HG03196 (cell line): ENCODE data around the gene ZFX.
A peak's percentile ranks its signal among the peaks of the same experiment; 100 is the strongest.
"Not testable (repeated sequence)": the region's sequence is repeated elsewhere in the genome, so short reads cannot be mapped to it uniquely, and the experiment has no call there.

Experiments used
- ATAC-seq: cut with Tn5 transposase; IDR thresholded peaks from one replicate; pipeline ENCODE4 v1.9.1; 2021; ENCODE audit not compliant: unreplicated experiment

Gene ZFX

DNA sequence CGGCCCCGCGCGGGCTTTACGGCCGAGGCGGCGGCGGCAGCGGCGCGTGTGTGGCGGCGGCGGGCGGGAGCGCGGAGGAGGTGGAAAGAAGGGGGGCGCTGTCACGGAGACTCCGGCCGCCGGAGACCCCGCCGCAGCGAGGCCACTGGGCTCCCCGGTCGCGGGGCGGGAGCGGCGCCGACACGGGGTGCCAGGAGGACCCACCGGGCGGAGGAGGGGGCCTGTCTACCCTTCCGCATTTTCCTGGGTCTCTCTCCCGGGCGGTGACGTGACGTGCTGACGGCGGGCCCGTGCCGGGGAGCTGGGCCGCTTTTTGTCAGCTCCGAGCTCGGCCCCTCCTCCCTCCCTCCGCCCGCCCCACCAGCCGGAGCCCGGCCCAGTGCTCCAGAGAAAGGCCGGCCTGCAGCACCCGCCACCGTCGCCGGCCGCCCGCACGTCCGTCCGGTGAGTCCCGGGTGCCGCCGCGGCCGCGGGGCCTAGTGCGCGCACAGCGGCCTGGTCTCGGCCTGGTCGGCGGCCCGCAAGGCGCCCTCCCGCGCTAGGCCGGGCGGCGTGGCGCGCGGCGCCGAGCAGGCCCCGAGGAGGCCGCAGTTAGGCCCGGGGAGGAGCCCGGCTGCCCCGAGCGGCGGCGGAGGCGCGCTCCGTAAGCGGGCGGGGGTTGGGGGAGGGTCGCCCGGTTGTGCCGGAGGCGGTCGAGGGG is at the start of gene ZFX:
TSS of gene ZFX (plus strand) at position 379 of the 700 bp plus-strand sequence. CDS start 23,014 bp downstream, outside the sequence.
- peak; percentile 38 for ATAC-seq

DNA sequence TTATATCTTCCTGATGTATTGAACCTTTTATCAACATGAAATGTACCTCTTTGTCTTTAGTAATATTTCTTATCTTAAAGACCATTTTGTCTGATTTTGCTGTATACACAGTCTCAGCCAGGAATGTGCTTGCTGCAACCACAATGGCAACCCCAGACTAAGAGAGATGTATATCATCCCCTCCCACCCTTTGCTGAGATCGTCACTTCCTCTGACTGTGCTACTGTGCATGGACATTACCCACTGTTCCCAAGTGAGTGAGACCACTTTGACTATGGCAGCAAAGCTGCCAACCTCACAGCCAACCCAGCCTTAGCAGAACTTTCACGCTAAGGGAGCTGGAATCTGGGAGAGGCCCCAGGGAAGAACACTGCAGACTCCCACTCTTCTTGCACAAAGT is 48.8 kb upstream of the ZFX start:
- no peak for ATAC-seq

DNA sequence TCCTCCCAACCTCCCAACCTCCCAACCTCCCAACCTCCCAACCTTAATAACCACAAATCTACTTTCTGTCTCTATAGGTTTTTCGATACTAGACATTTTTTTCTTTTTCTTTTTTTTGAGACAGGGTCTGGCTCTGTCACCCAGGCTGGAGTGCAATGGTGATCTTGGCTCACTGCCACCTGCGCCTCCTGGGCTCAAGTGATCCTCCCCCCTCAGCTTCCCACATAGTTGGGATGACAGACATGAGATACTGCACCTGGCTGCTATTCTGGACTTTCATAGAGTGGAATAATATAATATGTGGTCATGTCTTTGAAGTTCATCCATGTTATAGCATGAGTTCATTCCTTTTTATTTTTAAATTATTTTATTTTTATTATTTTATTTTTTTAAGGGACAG is 39.5 kb upstream of the ZFX start:
- no peak for ATAC-seq

DNA sequence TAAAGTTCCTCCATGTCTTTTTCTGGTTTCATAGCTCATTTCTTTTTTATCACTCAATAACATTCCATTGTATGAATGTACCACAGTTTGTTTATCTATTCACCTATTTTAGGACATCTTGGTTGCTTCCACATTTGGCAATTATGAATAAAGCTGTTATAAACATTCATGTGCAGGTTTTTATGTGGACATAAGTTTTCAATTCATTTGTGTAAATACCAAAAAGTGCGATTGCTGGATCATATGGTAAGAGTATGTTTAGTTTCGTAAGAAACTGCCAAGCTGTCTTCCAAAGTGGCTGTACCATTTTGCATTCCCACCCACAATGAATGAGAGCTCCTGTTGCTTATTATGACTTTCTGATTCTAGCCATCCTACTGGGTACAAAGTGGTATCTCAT is 36.3 kb upstream of the ZFX start:
- no peak for ATAC-seq

DNA sequence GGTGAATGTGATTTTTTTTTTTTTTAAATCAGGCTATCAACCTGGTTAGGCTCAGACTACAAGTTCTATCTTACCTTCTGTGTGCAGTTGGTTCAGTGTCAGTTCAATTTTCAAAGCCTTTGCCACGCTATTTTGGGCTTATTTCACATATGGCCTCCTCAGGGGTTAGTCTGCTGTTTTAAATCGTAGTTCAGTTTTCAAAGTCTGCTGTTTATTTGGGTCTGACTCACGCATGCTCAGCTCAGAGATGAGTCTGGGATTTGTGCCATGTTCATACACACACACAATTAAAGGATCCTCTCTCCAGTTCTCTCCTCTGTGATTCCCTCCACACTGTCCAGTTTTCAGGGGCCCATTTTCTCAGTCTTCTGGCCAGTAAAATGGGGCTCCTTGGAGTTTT is 32.3 kb upstream of the ZFX start:
- no peak for ATAC-seq

DNA sequence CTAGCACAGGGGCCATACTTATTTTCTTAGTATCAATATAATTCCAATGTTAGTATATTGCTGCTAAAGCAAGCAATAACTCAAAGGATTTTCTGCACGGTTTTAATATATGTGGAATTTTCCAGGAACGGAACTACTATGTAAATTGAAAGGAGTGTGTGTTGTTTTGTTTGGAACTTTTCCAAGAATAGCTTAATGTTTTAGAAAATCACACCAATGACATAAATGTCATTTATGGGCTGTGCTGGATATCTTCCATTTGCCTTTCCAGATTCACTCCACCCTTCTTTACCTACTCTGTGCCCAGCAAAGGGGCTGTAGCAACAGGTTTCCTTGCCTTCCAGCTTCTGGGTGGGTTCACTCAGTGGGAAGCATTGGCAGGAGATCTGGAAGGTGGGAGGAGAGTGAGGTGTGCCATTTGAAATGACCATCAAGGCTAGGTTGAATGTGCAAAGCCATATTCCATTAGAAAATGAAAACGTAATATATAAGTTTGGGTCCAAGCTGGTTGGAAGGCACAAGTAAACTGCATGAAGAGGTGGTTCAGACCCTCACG is 25.2 kb upstream of the ZFX start:
- no peak for ATAC-seq

DNA sequence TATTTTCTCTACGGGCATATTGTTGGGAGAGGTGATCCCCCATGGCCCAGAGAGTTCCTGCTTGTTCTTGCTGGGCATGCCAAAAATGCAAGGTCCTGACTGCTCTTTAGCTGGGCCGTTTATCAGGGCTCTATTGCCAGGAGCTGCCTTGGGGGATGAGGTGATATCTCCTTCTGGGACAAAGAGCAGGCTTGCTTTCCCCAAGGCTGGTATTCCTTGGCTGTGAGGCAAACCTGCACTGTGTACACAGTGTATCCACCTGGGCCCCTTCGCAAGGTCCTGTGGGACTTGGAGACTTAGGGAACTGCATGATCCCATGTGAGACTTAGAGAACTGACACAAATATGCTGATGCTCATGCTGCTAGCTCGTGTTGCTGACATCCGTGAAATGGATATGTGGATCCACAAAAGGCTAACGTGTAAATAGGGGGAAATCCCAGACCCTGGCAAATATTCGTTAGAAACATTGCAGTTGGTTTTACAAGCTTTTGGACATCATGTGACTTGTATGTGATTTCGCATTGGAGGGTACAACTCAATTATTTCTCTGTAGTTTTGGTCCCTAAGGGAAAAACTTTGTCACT is 24.4 kb upstream of the ZFX start:
- ATAC-seq: no peak

DNA sequence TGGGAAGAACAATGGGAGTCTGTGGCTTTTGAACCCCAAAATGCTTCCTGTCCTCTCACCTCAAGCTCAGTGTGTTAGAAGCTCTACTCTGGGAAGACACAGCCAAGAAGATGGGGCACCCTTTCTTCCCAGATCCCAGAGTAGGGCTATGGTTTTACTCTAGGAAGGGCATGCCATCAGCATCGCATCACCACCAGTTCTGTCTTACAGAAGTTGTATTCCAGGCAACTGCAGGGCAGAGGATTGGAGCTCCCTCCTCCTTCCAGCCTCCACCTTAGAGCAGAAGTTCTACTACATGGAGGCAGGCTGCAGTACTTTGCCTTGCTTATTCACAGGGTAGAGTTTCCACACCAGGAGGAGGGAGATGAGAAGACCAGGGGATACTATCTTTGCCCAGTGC is 18.1 kb upstream of the ZFX start:
- no peak for ATAC-seq

DNA sequence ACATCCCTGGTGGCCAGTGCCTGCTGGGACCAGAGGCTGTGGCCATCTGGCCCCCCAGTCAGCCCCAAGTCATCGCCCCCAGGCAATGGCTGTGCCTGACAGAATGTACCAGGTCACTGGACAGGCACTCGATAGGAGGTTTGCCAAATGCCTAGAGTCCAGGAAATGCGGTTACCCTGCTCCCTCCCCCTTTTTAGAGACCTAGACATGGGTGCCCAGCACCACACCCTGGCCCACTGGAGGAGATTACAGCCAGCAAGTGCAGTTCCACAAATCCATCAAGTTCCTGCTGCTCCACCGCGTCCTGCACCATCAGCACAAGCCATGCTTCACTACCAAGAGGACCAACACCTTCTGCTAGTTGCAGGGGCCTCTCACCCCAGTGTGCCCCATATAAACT is 16.2 kb upstream of the ZFX start:
- ATAC-seq: no peak

DNA sequence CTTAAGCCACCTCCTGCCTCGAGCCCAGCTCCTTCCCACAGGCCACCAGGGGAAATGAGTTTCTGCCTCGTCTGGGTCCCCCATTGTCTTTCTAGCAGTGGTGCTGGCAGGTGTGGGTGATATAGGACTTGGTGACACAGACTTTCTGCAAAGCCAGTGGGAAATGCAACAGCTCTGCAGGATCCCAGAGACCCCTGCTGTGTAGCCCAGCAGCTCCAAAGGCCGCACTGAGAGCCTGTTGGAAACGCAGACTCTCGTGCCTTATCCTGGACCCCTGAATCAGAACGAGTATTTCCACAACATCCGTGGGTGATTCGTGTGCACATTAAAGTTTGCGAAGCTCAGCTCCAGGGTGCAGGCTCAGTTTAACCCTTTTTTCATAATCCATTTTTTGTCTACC is 13.8 kb upstream of the ZFX start:
- not testable (repeated sequence) for ATAC-seq

DNA sequence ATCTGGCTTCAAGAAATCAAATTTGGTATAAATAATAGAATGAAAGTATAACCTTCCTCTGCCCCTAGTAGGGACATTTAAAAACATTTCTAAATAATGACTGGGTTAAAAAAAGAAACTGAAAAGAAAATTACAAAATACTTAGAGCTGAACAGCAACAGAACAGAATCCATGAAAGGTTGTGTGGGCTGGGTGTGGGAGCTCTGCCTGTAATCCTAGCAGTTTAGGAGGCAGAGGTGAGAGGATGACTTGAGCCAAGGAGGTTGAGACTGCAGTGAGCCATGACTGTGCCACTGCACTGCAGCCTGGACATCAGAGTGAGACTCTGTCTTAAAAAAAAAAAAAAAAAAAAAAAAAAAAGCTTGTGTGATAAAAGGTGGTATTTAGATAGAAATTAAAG is 12.3 kb upstream of the ZFX start:
- ATAC-seq: no peak

DNA sequence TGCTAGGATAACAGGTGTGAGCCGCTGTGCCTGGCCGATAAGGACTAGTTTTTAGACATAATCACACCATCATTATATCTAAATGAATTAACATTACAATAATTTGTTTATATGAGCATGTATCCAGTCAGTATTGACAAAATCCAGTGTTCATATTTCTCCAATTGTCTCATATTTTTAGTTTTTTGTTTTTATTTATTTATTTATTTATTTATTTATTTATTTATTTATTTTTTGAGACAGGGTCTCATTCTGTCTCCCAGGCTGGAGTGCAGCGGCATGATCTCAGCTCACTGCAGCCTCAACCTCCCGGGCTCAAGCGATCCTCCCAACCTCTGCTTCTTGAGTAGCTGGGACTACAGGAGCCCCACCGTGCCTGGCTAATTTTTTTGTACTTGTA is 5.5 kb upstream of the ZFX start:
- ATAC-seq: not testable (repeated sequence)

DNA sequence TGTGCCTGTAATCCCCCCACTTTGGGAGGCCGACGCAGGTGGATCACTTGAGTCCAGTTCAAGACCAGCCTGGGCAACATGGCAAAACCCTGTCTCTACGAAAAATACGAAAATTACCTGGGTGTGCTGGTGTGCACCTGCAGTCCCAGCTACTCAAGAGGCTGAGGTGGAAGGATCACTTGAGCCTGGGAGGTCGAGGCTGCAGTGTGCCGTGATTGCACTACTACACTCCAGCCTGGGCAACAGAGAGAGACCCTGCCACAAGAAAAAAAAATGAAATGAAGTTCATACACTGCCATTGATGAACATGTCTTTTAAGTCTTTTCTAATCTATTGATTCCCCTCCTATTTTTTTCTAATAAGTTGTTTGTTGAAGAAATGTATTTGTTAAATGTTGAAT is 5.0 kb upstream of the ZFX start:
- ATAC-seq: no peak

DNA sequence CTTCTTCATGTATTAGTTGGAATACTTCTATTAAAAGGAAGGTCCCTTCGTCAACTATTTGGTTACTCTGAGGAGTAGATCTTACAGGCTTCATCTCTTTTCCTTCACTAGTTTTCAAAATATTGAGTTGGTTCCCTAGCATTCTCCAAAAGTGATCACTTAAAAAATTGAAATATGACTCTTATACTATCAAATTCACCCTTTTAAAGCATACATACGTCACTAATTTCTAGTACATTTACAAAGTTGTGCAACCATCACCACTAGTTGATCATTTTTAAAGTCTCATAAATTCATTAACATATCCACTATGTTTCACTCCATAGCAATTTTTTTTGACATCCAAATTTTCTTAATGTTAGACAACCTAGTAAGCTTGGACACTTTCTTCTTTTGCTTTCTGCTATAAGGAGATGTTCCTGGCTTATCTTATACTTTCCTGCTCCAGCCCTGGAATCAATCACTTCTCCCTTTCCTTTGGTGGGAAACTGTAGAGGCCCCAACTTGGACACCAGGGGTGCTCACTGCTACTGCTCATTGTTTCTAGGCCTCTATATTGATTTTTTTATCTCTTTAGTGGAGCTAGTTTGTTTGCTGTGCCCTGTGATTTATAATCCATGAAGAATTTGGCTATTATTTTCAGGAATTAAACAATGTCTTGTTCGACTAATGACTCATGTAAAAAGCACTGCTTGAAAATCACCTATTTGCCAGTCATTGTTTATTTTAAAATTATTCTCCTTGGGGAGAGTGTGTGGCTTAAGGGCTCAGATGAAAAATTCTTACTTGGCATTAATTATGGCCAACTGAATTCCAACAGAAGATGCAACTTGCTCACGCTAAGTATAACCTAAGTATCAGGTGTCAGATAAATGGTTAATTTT is 4.0 kb upstream of the ZFX start:
- ATAC-seq: no peak

DNA sequence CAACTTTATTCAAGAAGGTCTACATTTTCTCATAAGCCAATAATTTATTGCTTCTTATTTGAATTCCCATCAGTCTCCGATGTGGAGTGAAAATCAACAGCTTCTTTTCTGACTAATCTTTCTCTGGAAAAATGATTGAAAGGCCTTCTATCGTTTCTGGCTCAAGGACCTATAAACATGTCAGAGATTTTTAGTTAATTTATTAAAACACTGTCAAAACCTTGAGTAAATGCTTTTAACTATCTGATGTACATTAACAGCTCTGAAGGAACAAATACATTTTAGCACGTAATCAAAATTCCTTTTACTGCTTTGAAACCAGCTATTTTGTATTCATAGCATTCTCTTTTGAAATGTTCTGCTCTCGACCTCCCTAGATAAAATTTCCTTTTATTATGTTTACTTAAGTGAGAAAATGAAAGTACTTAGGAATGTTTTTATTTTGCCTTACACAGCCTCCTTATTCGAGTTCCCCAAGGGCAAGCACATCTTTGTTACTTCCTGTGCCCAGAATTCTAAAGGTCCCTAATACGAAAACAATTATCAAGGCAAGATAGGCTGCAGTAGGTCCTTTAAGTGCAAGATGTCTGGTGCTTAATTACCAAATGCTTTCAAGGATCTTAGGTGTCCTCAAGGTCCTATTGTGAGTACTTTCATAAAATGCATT is 3.1 kb upstream of the ZFX start:
- no peak for ATAC-seq

DNA sequence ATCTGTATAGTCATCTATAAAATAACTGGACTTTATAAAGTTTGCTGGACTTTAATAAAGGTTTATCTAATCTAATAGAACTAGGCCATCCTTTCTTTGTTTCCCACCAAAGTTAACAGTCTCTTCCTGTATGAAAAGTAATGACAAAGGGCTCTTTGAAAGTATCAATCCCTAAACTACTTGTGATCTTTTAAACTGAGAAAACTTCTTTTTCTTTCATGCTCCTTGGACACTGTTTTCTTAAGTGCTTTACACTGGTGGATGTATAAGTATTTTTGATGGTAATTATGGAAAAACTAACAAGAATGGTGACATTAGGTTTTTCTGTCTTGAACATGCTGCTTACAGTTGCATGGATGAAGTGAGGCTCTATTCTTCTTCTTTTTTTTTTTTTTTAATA is 2.4 kb upstream of the ZFX start:
- no peak for ATAC-seq

DNA sequence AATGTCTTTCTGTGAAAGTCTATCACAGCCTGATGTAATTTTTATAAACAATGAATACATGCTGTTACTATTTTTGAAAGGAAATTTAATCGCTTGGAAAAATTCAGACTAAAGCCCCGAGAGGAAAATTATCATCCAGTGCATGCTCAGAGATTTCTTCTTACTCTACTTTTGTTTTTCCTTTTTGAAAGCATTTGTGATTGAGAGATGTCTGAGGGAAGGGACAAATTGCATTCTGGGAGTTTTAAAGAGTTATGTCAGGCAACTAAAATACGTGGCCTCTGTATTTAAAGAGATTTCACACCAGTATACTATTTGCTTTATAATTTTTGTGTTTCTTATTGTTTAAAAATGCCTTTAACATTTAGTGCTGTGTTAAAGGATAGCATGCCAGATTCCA is 1.4 kb upstream of the ZFX start:
- ATAC-seq: no peak

DNA sequence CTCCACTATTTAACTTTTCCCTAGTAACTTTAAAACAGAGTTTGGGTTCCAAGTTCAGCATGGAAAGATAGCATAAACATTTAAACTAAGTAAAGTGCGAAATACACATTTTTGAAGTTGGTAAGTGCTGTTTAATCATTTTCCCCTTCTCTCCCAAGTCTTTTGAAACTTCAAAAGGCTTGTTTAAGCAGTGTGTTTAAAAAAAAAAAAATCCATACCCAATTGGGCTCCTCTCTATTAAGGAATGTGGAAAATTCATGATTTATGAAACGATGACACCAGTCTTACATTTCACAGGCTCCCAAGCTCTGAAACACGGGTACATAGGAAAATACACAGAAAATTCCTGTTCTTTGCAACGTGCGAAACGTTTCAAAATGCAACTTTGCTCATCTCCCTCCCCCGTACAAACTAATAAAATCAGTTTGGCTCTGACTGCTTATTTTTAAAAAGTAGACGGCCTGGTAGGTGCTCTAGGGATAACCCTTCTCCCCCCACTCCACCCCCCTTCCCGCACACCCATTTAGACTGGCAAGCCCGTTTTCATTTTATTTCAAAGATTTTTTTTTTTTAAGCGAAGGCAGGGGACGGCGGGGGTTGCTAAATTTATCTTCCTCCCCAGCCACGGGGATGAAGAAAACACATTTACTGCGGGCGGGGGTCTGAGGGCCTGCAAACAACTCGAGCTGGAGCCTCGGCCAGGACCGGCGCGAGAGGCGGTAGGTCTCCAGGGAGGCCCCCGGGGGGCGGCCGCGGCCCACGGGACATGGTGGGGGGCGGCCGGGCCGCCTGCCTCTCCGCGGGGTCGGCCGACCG is 786 bp upstream of the ZFX start:
- no peak for ATAC-seq

DNA sequence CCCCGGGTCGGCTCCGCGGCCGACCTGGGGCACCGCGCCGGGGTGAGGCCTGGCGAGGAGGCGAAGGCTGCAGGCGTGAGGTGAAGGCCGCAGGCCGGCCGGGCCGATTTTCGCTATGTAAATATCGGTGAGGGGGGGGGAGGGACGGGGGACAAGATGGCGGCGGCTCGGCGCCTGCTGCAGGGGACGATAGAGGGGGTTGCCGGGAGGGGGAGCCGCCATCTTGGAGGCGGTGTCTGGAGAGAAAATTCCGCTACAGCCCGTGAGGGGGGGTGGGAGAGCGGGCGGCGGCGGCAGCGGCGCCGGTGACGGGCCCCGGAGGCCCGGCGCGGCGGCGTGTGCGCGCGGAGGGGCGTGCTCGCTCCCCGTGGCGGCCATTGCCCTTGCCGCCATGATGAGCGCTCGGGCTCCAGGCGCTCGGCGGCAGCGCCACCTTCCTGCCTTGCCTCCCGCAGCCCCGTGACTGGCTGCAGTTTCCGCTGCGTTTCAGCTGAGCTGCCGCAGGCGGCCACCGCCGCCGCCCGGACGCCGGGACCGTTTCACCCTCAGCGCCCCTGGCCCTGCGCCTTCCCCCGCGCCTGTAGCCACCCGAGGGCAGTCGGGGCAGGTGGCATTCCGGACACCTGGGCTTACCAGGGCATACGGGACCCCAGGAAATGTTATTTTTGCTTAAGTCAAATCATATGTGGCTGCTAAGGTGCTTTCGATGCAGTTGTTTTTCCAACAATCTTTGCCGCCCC is 692 bp downstream of the ZFX start:
- peak; percentile 58 for ATAC-seq

DNA sequence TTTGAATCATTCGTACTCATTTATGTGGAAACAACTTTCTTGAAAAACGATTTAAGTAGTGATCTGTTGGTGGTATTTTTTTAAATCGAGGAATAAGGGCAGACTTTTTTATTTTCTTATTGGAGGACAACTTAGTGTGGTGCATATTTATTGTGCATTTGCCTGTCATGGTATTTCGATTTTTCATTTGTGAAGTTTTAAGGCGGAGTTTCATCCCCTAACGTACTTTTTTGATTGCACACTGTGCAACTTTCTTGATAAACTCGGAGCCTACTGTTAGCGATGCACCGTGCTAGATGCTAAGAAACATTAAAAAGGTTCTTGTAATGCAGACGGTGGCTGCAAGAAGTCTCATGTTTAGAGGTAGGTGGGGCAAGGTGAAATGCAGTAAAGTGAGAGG is 1.4 kb downstream of the ZFX start:
- ATAC-seq: no peak
